ENCODE results near the gene ZFHX3. TPM values are rescaled to one million over a fixed set of nuclear protein-coding genes. Genes with fewer than 3 reads are reported as not detected.

Gene ZFHX3
- total and polyA plus RNA-seq, 2 of the 8 experiments (the other 6 are each of a cell fraction or from before 2014, with no cell fraction given): 0.08 to 0.99 TPM

DNA sequence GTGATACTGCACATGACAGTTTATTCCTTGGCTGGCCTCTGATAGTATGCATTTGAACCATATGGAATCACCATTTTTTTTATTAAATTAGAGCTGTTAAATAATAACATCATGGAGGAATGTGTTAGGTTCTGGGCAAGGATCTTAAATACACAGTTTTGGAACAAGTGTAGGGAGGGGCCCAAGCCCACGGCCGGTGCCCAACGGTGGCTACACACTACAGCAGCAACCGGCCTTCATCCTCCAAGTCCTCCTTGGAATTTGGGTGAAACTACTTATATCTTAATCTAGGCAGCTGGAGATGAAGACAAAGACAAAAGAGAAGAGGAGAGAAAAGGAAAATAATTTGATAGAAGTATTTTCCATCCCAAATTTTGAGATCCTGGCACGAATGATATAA lies 35.6 kb downstream of the ZFHX3 start:
- H3K14ac ChIP-seq (ENCODE audit: insufficient read length): no peak overlapping the region
- no peak overlapping the region for H3K18ac ChIP-seq (ENCODE audit: extremely low read depth, low read length)
- H3K4me3 ChIP-seq (ENCODE audit: extremely low read depth in 1 of 4, insufficient read depth in 2 of 4, low read depth in 3 of 4, low read length in 4 of 4): no peak overlapping the region
- H3K79me2 ChIP-seq (ENCODE audit: control insufficient read depth in 1 of 2, insufficient read depth in 2 of 2, low read length in 2 of 2): no peaks in the 10 kb centered on the region
- no peak for FAIRE-seq
- H2AFZ ChIP-seq (ENCODE audit: low read length): no peak overlapping the region
- H2BK5ac ChIP-seq (ENCODE audit: low read depth, low read length): no peak overlapping the region
- peaks cover 0 to 5% (median 0%) of the 10 kb centered on the region in 4 experiments; a peak in 1 of 7 replicates for H3K4me1 ChIP-seq (replicated peaks in 1 of 4; ENCODE audit: control insufficient read depth in 3 of 4, insufficient read depth in 4 of 4, low read length in 3 of 4)
- no peaks in the 10 kb centered on the region for H4K20me1 ChIP-seq (replicated peaks in 1 of 2; ENCODE audit: control insufficient read depth in 1 of 2, insufficient read depth in 2 of 2, low read length in 2 of 2)
- H2BK20ac ChIP-seq (ENCODE audit: low read length): no peak overlapping the region
- H3K4me2 ChIP-seq (ENCODE audit: insufficient read depth in 1 of 2, low read depth in 2 of 2, low read length in 2 of 2): no peak overlapping the region
- H3K4ac ChIP-seq (replicated peaks; ENCODE audit: insufficient read length, low read depth, low read length): no peak overlapping the region
- POLR2A ChIA-PET (ENCODE audit: partially characterized antibody): no interaction called here
- H3K56ac ChIP-seq (replicated peaks; ENCODE audit: insufficient read length, low read depth, low read length): no peak overlapping the region
- CTCF ChIA-PET (ENCODE audit: partially characterized antibody): interaction anchor here (0.6 to 3.5 kb wide), 14 partner anchors 8 to 287 kb away, joined by 3 to 33 read pairs (median 4); no protein-coding TSS in a partner anchor
- no peak overlapping the region for H4K5ac ChIP-seq (ENCODE audit: insufficient read length, low read depth, low read length)
- H3K23ac ChIP-seq (ENCODE audit: insufficient read length): no peak overlapping the region
- H2BK120ac ChIP-seq (replicated peaks; ENCODE audit: low read depth, low read length): no peak overlapping the region
- no peaks in the 10 kb centered on the region for H3K79me1 ChIP-seq (ENCODE audit: low read depth, low read length)
- H3K36me3 ChIP-seq (ENCODE audit: control insufficient read depth in 2 of 4, insufficient read depth in 4 of 4, low read length in 3 of 4): no peaks in the 10 kb centered on the region
- H3K27me3 ChIP-seq (replicated peaks in 1 of 4; ENCODE audit: control insufficient read depth in 3 of 4, extremely low read depth in 1 of 4, insufficient read depth in 3 of 4, low read length in 3 of 4): no peaks in the 10 kb centered on the region
- no peaks in the 10 kb centered on the region for H3K23me2 ChIP-seq (ENCODE audit: low read depth, low read length)
- H3K9me3 ChIP-seq (ENCODE audit: insufficient read depth in 2 of 2, low read depth in 1 of 2, low read length in 1 of 2): no peaks in the 10 kb centered on the region
- no peak overlapping the region for H4K8ac ChIP-seq (ENCODE audit: extremely low read depth, insufficient read depth, low read length)
- no peak for DNase-seq (ENCODE audit: low read depth in 1 of 2, low spot score in 2 of 2)
- TF ChIP-seq BRCA1 (IDR thresholded peaks at IDR 0.05; ENCODE audit: low read depth, low read length) (no peak), RFX5 (IDR thresholded peaks at IDR 0.05; ENCODE audit: borderline replicate concordance, low read depth, low read length) (no peak), EZH2 (IDR thresholded peaks at IDR 0.05; ENCODE audit: low read depth, low read length, severe bottlenecking) (no peak), ZNF274 (IDR thresholded peaks at IDR 0.05; ENCODE audit: borderline replicate concordance, extremely low read depth, low read length) (no peak), RNF2 (IDR thresholded peaks at IDR 0.05; ENCODE audit: borderline replicate concordance, low read depth, low read length, missing control alignments, poor library complexity, severe bottlenecking) (no peak), HDAC2 (IDR thresholded peaks at IDR 0.05; ENCODE audit: borderline replicate concordance in 1 of 2, low read depth in 2 of 2, low read length in 2 of 2) (no peak), KDM1A (IDR thresholded peaks at IDR 0.05; ENCODE audit: borderline replicate concordance, low read length) (no peak), SIRT6 (IDR thresholded peaks at IDR 0.05; ENCODE audit: low read length) (no peak), POLR2A (IDR thresholded peaks at IDR 0.05; ENCODE audit: control extremely low read depth in 1 of 2, low read depth in 2 of 2, low read length in 2 of 2) (no peak), KDM5A (IDR thresholded peaks at IDR 0.05; ENCODE audit: low read length) (no peak), POU5F1 (IDR thresholded peaks at IDR 0.05; ENCODE audit: low read depth, low read length) (no peak), PHF8 (conservative IDR thresholded peaks at IDR 0.05; ENCODE audit: low read depth, low read length) (no peak), CTBP2 (IDR thresholded peaks at IDR 0.05; ENCODE audit: borderline replicate concordance, insufficient read depth, insufficient read length, low read length) (no peak), TAF1 (IDR thresholded peaks at IDR 0.05; ENCODE audit: low read depth, low read length) (no peak)
- H2AK5ac ChIP-seq (ENCODE audit: low read depth, low read length): no peak overlapping the region
- H3K27ac ChIP-seq (ENCODE audit: low read depth, low read length): no peak overlapping the region
- H2BK15ac ChIP-seq (ENCODE audit: low read length): no peak overlapping the region
- no peak overlapping the region for H4K91ac ChIP-seq (replicated peaks; ENCODE audit: insufficient read length, low read length)
- H3K9ac ChIP-seq (replicated peaks in 1 of 4; ENCODE audit: extremely low read depth in 1 of 4, low read depth in 3 of 4, low read length in 3 of 4): no peak overlapping the region
- 82% methylated on average over 5 of the region's 5 CpGs; no CpG with 5 or more reads in 1 of the 2 experiments for WGBS, 2 experiments (ENCODE audit: extremely low coverage in 1 of 2, insufficient coverage in 1 of 2, insufficient read length in 1 of 2, insufficient replicate concordance in 2 of 2, low coverage in 1 of 2, low lambda C conversion rate in 2 of 2, missing lambda C conversion rate in 1 of 2)
- H2BK12ac ChIP-seq (ENCODE audit: low read depth, low read length): no peak overlapping the region
